GM18909 (cell line): Measurements from ENCODE around the gene APOD.

ENCODE experiments used
- ATAC-seq: cut with Tn5 transposase; IDR thresholded peaks from one replicate; pipeline ENCODE4 v1.9.1; 2021; ENCODE audit warnings: mild to moderate bottlenecking; ENCODE audit not compliant: unreplicated experiment, poor library complexity

APOD gene

DNA sequence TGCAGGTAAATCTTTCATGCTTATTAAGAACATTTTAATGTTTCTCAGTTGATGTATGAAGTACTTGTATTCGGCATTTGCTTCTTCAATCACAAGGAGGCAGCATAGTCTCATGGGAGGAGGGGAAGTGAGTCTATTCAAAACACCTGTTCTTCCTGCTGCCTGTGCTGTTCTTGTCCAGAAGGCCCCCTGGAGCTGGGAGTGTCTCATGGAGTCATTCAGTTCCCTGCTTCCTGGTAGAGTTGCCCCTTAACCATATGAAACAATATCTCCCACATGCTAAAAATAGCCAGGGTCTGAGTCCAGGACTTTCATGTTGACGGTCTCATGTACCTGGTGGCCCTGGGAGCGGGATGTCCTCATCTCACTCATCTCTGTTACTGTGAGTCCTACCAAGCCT, 25.1 kb downstream of the APOD start:
- no peak for ATAC-seq

DNA sequence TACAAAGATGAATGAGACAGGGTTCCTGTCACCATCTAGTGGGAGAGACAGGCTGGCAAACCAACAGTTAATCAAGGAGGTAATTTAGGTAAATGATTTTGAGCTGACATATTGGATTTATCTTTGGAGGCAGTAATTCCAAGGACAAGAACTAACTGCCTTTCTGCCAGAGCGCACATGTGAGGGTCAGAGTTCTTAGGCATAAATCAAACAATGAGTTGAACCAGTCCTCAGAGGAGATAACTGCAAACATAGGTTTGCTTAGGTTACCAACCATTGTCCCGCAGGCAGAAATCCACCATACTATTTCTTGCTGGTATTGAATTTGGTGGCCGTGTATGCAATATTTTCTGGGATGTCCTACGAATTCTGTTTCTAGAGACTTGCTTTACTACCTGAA, 26.4 kb downstream of the APOD start:
- ATAC-seq, result no peak

DNA sequence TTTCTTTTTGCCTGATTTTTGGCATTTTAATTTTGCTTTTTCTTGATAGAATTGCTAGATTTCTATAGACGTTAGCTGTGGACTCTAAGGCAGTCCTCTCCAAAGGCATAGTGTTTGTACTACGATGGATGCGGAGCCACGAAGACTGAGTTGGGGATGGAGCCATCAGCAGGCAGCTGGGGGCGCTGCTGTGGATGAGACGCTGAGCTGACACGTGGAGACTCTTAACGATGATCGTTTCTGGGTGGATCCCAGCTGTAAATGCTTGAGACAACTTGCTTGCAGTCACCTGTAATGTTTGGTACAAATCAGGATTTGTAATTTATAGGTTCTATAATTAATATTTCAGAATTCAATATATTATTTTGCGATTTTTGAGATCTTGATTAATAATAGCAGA, 27.4 kb downstream of the APOD start:
- no peak for ATAC-seq

DNA sequence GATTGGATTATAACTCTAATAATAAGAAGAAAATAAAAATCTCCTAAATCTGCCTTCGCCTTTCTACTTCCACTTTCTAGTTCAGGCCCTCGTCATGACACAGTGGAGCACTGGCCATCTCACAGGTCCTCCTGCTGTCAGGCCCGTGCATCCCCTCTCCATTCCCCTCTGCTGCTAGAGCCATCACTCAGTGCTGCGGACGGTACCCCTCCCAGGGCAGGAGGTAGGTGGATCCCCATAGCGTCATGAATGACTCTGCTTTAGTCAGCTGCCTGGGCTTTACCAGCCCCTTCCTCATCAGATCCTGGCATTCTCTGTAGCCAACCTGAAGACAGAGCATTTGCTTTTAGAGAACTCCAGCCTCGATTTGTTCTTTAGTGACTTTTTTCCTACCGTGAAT, 28.6 kb downstream of the APOD start:
- ATAC-seq, result no peak

DNA sequence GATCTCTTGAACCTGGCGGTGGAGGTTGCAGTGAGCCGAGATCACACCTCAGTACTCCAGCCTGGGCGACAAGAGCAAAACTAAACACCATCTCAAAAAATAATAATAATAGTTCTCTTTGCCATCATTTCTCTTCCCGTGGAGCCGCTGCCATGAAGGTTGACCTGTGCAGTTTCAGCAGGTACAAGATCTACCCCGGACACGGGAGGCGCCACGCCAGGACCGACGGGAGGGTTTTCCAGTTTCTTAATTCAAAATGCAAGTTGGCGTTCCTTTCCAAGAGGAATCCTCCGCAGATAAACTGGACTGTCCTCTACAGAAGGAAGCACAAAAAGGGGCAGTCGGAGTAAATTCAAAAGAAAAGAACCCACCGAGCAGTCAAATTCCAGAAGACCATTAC, 29.3 kb downstream of the APOD start:
- no peak for ATAC-seq

DNA sequence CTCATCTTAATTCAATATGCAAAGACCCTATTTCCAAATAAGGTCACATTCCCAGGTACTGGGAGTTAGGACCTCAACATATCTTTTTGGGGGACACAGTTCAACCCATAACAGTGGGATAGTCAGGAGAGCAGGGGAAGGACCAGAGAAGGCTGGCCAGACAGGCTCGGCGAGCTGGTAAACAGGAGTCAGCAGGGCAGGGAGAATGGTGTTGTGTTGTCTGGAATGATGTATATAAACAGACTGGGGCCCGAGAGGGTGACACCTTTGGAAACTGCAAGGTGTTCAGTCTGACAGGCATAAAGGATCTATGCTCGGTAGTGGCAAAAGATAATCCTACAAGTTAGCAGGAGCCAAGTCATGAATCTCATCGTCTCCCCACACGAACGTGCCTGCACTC, 30.5 kb downstream of the APOD start:
- no peak for ATAC-seq

DNA sequence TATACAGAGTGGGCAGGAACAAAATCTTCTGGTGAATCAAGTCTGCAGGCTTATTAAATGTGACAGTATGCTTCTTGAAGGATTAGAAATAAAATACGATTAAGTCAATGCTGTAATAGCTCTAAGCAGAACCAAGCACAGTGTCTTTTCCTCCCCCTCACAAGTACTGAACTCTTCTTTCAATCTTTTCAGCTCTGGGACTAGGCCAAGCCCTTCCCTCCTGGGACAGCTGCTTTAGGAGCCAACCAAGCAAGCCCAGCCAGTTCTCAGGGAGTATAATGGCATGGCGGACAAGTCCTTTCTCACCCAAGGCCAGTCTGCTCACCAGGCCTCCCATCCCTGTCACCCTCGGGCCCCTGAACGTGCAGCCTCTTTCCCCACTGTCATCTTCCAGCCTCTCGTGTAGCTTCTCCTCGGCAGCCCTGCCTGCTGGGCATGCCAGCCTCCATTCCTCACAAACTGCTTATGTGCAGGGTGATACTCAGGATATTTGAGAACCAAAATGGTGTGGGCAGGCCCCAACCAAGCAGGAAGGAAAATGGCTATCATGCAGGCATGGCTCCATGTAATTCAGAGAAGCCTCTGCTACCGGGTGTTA, 32.3 kb downstream of the APOD start:
- no peak for ATAC-seq

DNA sequence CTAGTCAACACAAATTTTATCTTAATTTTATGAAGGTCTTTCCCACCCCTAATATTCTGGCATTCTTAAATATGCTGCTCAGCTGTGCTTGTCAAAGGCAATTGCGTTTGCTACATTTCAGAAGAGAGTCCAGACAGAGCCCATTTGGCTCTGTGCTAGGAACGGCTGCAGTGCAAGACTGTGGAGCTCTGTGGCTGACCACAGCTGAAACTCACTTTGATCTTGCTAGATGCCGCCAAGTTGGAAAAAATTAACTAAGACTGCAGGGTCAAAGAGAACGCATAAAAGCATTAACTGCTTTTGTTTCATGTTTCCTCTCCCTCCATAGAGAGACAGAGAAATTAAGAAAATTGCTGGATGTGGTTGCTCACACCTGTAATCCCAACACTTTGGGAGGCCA, 33.0 kb downstream of the APOD start:
- ATAC-seq, result peak; percentile 61

DNA sequence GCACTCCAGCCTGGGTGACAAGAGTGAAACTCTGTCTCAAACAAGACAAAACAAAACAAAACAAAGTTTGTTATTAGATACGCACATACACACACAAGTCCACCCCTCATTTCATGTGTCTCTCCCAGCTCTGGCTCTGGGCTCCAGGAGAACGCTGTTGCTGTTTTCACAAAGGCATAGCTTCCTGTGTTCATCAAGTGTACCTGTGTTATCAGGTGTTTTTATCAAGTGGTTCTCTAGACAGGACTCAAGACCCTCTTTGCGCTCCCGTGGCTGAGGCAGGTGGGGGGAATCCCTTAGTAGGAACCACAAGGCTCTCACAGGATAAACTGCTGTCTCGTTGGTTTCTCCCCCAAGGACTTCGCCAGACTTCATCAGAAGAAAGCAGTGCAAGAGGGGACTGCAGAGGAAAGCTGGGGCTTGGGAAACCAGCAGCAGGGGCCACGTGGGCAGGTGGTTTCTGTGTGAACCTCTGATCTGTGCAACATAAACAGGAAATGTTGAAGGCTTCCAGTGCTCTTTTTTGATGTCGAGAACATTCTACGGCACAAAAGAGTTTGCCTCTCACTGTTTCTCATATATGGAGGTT, 33.7 kb downstream of the APOD start:
- peak; percentile 73 for ATAC-seq

DNA sequence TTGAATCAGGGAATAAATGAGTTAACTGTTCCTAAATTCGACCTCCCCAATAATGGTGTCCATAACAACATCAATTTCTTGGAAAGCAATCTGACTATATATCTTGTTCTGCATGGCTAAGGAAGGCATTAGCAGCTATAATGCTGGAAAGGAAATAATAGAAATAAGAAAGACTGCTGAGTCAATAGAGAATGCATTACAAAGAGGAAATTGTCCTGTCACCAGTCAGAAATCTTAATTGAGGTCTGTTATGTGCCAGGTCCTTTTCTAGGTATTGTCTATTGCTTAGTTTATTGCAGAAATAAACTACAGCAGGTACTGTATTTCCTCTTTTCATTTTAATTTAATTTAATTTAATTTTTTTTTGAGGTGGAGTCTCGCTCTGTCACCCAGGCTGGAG, 34.8 kb downstream of the APOD start:
- ATAC-seq, result no peak

DNA sequence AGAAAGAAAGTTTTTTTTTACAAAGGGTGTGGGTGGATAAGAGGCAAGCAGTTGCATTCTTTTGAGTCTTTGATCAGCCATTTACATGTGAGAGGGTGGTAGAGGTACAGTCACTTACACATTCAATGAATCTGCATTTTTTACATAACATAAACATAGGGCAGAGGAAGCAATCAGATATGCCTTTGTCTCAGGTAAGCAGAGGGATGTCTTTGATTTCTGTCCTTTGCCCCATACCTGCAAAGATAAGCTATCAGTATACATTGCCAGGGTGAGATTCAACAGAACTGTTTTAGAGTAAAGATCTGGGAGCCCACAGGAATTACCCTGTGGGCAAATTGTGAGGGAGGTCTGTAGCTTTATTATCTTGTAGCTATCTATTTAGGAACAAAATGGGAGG, 35.2 kb downstream of the APOD start:
- no peak for ATAC-seq

DNA sequence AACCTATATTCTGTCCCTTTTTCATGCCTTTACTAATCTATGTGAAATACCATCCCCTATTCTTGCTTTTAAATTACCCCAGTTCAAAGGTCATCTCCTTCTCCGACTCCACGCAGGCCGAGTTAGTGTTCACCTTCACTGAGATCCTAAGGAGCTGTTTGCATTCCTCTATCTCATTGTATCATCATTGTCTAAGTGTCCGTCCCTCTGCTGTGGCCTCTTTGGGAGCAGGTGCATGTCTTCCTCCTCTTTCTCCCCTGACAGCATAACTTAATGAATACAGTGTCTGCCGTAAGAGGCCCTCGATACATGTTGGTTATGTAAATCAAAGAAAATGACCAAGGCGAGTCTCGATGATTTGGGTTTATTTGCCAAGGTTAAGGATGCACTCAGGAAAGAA, 35.7 kb downstream of the APOD start:
- ATAC-seq, result no peak

DNA sequence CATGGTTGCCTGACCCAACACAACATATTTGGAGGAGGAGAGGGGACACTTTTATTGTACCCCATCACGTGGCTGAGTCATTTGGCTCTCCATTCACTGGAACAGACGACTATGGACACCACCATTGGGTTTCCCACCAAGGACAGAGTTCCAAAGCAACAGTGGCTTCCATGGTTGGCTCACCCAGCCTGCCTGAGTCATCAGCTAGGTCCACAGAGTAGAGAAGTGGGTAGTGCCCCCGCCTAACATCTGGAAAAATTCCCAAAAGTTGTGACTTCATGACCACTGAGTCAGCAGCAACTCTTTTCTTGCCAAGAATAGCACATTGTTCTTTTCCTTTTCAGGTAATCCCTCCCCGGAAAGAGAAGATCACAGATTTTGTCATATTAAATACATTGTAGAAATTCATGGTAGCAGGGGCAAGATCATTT, 37.6 kb downstream of the APOD start:
- no peak for ATAC-seq

DNA sequence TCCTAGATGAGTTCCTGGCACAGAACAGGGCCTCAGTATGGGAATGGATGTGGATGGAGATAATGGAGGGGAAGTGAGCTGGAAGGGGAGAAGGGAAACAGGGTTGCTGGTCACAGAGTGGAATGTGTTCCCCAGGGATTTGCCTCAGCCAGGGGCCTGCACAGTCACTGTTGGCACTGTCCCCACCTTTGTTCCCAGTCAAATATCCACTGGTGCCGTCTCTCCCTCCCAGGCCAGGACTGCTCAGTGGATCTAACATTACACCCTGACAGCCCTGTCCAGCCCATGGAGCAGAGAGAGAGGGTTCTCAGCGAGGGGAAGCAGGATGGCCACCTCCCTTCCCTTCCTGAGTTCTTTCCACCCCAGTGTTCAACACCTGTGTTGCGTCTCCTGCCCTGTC, 39.1 kb downstream of the APOD start:
- no peak for ATAC-seq

DNA sequence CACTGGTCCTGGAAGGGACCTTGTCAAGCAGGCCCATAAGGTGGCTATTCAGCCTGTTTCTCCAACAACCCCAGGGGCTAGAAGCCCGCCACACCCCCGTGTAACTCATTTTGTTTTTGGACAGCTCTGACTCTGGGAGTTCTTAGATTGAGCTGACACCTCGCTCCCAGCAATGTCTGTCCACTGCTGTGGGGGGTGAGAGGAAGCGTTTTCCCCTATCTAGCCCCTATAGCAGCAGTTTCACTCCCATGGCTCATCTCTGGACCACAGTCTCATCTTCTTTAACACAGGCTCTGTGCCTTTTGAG, 39.6 kb downstream of the APOD start:
- no peak for ATAC-seq

DNA sequence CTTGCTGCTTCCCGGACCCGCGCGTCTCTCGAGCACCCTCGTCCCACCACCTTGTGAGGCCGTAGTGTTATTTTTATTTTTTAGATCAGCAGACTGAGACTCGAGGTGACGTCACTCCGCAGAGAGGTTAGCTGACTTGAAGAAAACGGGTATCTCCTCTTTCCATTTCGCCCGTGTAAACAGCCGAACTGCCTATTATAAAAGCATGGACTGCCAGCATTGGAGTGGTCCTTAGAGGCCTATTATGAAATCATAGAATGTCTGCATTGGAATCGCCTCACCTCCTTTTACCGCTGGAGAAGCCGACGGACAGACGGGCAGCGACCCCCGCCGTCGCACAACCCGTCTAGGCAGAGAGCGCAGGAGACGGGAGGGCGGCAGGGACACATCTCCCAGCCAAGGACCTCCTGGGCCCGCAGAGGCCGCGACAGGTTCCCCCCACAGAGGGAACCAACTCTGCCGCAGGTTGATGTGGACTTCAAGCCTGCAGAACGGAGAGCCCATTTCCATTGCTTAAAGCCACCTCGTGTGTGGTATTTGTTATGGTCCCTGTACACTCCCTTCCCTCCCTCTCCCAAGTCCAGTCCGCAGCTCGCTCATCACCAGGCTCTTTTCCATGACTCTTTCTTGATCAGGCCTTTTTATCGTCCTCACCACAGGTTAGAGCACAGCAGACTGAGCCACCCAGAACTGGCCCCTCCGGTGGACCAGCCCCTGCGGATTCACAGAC, 40.1 kb downstream of the APOD start:
- no peak for ATAC-seq

DNA sequence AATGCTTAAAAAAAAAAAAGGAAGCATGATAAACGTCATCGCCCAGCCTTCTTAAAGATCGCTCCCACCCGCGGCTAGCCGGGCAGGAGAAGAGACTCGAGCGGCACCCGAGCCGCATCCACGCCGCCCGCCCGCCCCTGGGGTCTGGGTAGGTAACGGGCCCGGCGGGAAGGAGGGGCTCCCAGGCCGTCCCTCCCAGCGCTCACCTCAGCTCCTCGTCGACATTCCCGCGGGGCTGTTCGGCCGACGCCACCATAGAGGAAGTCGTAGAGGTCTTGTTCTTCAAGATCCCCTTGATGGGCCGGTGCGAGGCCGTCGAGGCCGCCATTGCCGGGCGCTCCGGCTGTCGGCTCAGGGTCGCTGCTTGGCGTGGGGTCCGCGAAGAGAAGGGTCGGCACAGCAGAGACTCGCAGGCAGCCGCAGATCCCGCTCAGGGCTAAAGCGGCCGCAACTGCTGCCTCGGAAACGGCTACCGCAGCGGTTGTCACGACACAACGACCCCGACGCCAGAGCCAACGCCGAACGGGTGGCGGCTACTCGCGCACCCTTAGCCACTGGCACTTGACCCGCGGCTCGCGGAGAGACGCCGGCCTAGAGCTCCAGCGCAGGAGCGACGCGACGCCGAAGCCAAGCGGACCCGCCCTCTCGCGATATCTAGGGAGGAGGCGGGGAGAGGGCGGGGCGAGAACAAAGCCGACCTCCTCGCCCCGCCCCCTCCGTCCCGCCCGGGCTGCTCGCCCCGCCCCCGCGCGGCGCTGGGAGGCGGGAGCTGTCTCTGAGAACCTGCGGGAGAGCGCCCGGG, 40.8 kb downstream of the APOD start, which contains the start of gene PPP1R2:
TSS of gene PPP1R2 (minus strand) at position 628 of the 802 bp plus-strand sequence. CDS start at position 328, 300 bp downstream.
- ATAC-seq, result peak; percentile 74

DNA sequence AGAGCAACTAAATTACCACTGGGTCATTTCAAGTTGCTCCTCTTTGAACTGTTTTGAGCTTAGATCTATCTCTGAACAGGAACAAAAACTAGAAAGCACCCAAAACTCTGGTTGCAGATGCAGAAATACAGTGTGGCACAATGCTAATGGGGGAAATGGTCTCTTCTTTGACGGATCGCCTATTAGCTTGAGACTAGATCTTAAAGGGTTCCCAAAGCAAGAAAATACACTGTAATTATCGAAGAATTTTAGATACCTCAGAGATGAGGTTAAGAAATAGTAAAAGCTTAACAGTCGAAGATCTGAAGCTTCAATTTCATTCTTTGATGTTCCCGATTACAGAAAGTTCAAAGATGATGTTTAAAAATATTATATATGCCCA, 41.4 kb downstream of the APOD start:
- ATAC-seq, result no peak

DNA sequence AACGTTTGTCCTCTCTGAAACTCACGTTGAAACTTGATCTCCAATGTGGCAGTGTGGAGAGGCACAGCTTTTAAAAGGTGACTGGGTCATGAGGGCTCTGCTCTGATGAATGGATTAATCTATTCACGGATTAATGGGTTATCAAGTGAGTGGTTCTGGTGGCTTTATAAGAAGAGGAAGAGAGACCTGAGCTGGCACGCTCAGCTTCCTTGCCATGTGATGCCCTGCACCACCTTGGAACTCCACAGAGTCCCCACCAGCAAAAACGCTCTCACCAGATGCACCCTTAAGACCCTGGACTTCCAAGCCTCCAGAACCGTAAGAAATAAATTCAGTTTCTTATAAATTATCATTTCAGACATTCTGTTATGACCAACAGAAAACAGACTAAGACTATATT, 43.2 kb downstream of the APOD start:
- ATAC-seq, result no peak

DNA sequence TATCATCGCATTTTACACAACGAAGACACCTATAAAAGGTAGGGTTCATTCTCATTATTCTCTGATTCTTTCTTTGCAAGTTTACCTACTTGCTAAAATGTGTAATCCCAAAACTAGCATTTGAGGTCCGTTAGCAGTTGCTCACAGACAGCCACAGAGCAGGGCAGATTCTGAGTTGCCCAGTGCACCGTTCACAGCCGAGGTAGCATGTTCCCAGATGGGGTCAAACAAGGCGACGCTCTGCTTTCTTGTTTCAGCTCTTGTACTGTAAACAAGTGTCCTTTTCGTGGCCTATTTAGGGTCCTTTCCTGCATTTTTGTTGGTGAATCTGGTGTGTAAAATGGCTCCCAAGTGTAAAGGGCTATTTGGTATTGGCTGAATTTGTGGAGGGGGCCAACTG, 43.7 kb downstream of the APOD start:
- ATAC-seq, result no peak

DNA sequence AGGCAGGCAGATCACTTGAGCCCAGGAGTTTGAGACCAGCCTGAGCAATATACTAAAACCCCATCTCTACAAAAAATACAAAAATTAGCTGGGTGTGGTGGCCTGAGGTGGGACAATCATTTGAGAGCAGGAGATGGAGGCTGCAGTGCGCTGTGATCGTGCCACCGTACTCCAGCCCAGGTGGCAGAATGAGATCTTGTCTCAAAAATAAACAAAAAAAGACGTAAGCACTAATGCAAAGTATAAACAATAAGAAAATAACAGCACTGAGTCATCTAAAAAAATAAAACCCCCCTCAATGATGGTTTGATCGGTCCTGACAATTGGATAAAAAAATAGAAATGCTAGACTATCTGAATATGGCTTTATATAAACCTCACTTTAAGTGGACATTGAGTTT, 44.3 kb downstream of the APOD start:
- ATAC-seq, result no peak
